D721Med (cell line): Measurements from ENCODE around the gene PRICKLE2.
A peak's percentile ranks its signal among the peaks of the same experiment; 100 is the strongest.

Source experiments
- DNase-seq: peaks from one replicate; pipeline ENCODE4 v3.0.0; 2011; ENCODE audit warnings: low spot score; ENCODE audit not compliant: insufficient read length
- FAIRE-seq: peaks from 2 replicates; lab custom pipeline; 2011; peaks lifted over from hg19 to GRCh38; lab: Jason Lieb, UNC
- TF ChIP-seq, protein P1 (sequence below): IDR thresholded peaks from 2 replicates; pipeline ENCODE4 v1.5.1; 2012; ENCODE audit warnings: mild to moderate bottlenecking, control low read depth; ENCODE audit not compliant: insufficient read depth; ENCODE audit errors: missing control alignments

PRICKLE2 gene

DNA sequence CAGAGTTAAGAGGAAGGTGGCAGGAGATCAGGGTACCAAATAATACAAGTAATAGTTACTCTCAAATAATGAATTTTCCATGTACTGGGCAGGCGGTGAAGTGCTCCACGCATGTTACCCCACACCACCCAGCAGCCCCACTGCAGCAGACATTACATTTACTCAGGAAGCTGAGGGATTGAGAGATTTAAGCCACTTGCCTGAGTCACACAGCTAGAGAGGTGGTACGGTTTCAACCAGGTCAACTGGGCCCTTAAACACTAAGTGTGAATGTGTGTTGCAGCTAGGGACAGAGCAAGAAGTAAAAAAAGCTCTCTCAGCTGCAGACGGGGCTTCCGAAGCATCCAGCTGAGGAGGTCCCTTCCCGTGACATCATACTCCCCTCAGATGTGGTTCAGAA, 91.3 kb downstream of the PRICKLE2 start:
- DNase-seq, result no peak
- TF ChIP-seq, protein P1, sequence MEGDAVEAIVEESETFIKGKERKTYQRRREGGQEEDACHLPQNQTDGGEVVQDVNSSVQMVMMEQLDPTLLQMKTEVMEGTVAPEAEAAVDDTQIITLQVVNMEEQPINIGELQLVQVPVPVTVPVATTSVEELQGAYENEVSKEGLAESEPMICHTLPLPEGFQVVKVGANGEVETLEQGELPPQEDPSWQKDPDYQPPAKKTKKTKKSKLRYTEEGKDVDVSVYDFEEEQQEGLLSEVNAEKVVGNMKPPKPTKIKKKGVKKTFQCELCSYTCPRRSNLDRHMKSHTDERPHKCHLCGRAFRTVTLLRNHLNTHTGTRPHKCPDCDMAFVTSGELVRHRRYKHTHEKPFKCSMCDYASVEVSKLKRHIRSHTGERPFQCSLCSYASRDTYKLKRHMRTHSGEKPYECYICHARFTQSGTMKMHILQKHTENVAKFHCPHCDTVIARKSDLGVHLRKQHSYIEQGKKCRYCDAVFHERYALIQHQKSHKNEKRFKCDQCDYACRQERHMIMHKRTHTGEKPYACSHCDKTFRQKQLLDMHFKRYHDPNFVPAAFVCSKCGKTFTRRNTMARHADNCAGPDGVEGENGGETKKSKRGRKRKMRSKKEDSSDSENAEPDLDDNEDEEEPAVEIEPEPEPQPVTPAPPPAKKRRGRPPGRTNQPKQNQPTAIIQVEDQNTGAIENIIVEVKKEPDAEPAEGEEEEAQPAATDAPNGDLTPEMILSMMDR, result no peak
- no peak for FAIRE-seq

DNA sequence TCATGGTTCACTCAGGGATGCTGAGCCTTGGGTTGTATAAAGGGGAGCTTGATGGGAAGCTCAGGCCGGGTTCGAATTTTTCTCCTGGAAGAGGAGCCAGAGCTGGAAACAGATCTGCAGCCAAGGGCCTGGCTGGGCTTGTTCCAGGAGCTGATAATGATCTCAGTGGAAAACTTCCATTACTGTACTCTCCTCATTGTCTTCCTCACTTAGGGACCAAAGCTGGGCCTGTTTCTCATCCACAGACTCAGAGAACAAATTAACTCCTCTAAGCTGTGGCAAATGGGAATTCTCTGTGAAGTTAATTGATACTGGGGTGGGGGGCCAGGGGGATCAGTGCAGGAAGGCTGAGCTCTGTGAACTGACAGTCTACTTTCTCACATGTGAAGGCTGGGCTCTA, 92.0 kb downstream of the PRICKLE2 start:
- no peak for FAIRE-seq
- TF ChIP-seq, protein P1, result no peak
- DNase-seq, result no peak

DNA sequence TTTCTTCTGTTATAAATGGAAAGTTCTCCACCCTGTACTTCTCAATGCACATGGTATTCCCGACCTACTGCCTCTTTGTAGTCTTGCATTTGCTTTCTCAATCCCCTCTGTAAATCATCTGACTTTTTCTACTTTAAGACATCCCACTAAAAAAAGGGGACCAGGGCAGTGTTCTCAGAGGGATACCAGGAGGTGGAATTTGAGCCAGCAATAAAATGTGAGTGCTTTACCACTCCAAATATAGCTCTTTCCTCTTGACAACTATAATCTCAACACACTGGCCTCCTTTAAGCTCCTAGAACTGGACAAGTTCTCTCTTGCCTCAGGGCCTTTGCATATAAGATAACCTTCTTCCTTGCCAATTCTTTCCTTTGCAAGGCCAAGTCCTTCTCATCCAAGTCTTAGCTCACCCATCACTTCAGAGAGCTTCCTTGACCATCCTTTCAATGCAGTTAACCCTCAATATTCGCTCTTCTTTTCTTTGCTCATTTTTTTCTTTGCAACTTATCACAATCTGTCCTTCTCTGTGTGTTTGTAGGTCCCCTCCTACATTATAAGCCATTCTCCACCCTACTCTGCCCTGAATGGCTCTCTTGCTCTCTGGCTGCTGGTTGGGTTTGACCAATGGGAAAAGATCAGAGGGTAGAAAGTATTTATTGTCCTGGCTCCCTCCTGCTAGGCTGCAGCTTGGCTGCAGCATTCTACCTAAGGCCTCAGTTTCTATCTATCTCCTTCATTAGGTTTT, 93.4 kb downstream of the PRICKLE2 start:
- DNase-seq, result no peak
- TF ChIP-seq, protein P1, result no peak
- peak; percentile 25 for FAIRE-seq

DNA sequence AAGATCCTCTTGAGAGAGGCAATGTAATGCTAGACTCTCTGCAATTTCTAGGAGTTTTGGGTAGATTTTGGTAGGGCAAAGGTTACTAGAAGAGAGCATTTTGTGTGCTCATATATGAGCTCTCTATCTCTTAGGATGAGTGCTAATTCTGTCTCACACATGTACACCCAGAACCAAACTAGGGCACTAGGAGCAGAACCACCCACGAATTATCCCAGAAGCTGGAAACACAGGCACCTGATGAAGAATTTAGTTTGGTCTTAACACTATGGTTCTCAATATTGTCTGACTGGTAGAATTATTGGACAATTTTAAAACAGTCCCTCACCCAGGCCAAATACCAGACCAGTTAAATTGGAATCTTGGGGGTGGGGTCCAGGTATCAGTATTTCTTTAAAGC, 94.8 kb downstream of the PRICKLE2 start:
- peak; percentile 16 for FAIRE-seq
- TF ChIP-seq, protein P1, result no peak

DNA sequence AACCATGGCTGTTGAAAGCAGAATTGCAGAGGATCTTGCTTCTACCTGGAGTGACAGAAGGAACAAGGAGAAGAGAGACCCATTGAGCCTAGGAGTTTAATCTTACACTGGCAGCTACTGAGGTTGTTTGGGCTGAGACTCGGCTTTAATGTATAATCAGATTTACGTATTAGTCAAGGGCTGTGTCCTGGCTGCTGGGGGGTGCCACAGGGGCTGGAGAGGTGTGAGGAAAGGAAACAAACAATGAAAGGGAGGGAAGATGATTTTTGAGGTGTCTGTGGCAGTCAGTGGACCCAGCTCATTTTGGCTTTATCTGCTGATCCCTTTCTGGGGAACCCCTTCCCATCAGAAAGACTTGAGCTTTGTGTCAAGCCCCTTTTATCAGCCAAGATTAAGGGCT, 95.7 kb downstream of the PRICKLE2 start:
- FAIRE-seq, result peak; percentile 97
- no peak for DNase-seq
- TF ChIP-seq, protein P1, result no peak

More for the DNA sequence above, 94.8 kb downstream of the PRICKLE2 start:
- no peak for DNase-seq

DNA sequence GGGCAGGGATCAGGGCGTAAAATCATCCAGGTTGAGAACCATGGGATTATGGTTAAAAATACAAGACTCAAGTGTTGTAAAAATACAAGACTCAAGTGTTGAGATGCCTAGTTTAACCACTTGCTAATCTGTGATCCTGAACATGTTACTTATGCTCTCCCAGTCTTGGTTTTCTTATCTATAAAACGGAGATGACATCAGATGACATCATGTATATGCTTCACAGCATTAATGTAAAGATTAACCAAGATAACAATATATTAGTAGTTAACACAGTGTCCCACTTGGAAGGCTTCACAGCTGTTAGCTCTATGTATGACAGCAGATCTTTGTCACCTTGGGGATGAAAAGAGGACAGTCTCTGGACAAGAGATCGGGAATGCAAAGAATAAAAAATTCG, 96.2 kb downstream of the PRICKLE2 start:
- TF ChIP-seq, protein P1, result no peak
- DNase-seq (no peak), FAIRE-seq (no peak)

DNA sequence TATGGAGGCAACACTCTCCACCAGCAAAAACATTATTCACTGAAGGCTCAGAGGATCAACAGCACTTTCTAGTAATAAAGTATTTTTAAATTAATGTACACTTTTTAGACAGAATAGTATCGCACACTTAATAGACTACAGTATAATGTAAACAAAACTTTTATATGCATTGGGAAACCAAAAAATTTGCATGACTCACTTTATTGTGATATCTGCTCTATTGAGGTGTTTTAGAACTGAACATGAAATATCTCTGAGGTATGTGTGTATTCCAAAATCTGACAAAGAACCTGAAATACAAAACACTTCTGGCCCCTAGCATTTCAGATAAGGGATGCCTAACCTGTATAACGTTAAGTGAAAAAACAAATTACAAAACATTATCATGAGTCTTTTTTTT, 99.7 kb downstream of the PRICKLE2 start:
- TF ChIP-seq, protein P1, result no peak
- DNase-seq (no peak), FAIRE-seq (peak; percentile 51)
